Cardiac fibroblast (primary cell): ENCODE measurements around the gene ARHGAP26.

ENCODE experiments used
- DNase-seq, 2 donors: peaks; one replicate each; pipeline versions ENCODE4 v3.0.0 to v3.0.0-alpha.2; 2010; ENCODE audit warnings: low read depth in 2 of 2
- H3K4me3 ChIP-seq, 2 donors: replicated peaks in 1 of 2; 1 replicate in 1 of 2; 2 replicates in 1 of 2; pipeline ENCODE4 v1.5.1; 2011; ENCODE audit warnings: low read depth in 2 of 2, low read length in 2 of 2, mild to moderate bottlenecking in 2 of 2, moderate library complexity in 1 of 2
- CTCF ChIP-seq: IDR thresholded peaks from one replicate; pipeline ENCODE4 v1.5.1; 2011; ENCODE audit warnings: low read depth, mild to moderate bottlenecking, low read length, inconsistent platforms

ARHGAP26 gene

GRCh38 chr5:142810743-142811290 lies 40.6 kb downstream of the ARHGAP26 start:
- TF ChIP-seq CTCF, result no peak
- no peak overlapping the region for H3K4me3 ChIP-seq
- no peak for DNase-seq

GRCh38 chr5:142811866-142812557 lies 41.8 kb downstream of the ARHGAP26 start:
- DNase-seq, result no peak
- TF ChIP-seq CTCF, result no peak
- H3K4me3 ChIP-seq, result no peak overlapping the region

GRCh38 chr5:142813220-142813619 lies 43.0 kb downstream of the ARHGAP26 start:
- no peak for TF ChIP-seq CTCF
- DNase-seq, result no peak
- H3K4me3 ChIP-seq, result no peak overlapping the region

GRCh38 chr5:142814122-142814521 lies 43.9 kb downstream of the ARHGAP26 start:
- peak in 1 of 2 donors; percentile 51 for DNase-seq
- no peak overlapping the region for H3K4me3 ChIP-seq
- no peak for TF ChIP-seq CTCF

- TF ChIP-seq CTCF, result no peak
- no peak for DNase-seq
These were observed 45.3 kb downstream of the ARHGAP26 start for GRCh38 chr5:142815469-142815868.

GRCh38 chr5:142816531-142817430 lies 46.6 kb downstream of the ARHGAP26 start:
- no peak for TF ChIP-seq CTCF
- H3K4me3 ChIP-seq, result no peak overlapping the region
- DNase-seq, result peak; percentile 47 to 69

More at GRCh38 chr5:142815469-142815868, 45.3 kb downstream of the ARHGAP26 start:
- H3K4me3 ChIP-seq, result no peak overlapping the region
